SK-N-SH treated with all-trans-retinoic acid at 6 μM for 48 hours (cell line): Measurements from ENCODE around the gene GP1BA.
A peak's percentile ranks its signal among the peaks of the same experiment; 100 is the strongest.

Source experiments
- ATAC-seq: fragments of 200-7000 bp; cut with Tn5 transposase; 3 replicates; pipeline ENCODE4 v1.9.1; 2020; ENCODE audit warnings: mild to moderate bottlenecking, moderate library complexity
- BACH2 ChIP-seq: fragments of 250-450 bp; sonication (Bioruptor Pico); IDR thresholded peaks from 2 replicates; pipeline ENCODE4 v1.9.0; 2021; ENCODE audit warnings: mild to moderate bottlenecking, borderline replicate concordance
- CREB5 ChIP-seq: fragments of 250-450 bp; sonication (Bioruptor Pico); IDR thresholded peaks from 2 replicates; pipeline ENCODE4 v1.5.1; 2020; ENCODE audit warnings: low read depth, mild to moderate bottlenecking, moderate library complexity
- ESRRG ChIP-seq: fragments of 250-450 bp; sonication (Bioruptor Pico); IDR thresholded peaks from 2 replicates; pipeline ENCODE4 v1.6.1; 2021; ENCODE audit warnings: mild to moderate bottlenecking
- GLIS3 ChIP-seq: fragments of 250-450 bp; sonication (Bioruptor Pico); IDR thresholded peaks from 2 replicates; pipeline ENCODE4 v1.5.0; 2020; ENCODE audit warnings: mild to moderate bottlenecking, moderate library complexity
- OSR1 ChIP-seq: fragments of 250-450 bp; sonication (Bioruptor Pico); IDR thresholded peaks from 2 replicates; pipeline ENCODE4 v1.8.0; 2022; ENCODE audit warnings: moderate library complexity, mild to moderate bottlenecking, inconsistent platforms
- PPARA ChIP-seq: fragments of 250-450 bp; sonication (Bioruptor Pico); IDR thresholded peaks from 2 replicates; pipeline ENCODE4 v1.5.0; 2020; ENCODE audit warnings: mild to moderate bottlenecking, borderline replicate concordance
- SNAI2 ChIP-seq: fragments of 250-450 bp; sonication (Bioruptor Pico); IDR thresholded peaks from 2 replicates; pipeline ENCODE4 v1.5.0; 2020; ENCODE audit warnings: mild to moderate bottlenecking, moderate library complexity
- TCF4 ChIP-seq: fragments of 250-450 bp; sonication (Bioruptor Pico); IDR thresholded peaks from 2 replicates; pipeline ENCODE4 v1.8.0; 2021; ENCODE audit warnings: mild to moderate bottlenecking, moderate library complexity, borderline replicate concordance
- TOX ChIP-seq: fragments of 250-450 bp; sonication (Bioruptor Pico); IDR thresholded peaks from 2 replicates; pipeline ENCODE4 v1.8.0; 2021; ENCODE audit warnings: mild to moderate bottlenecking, moderate library complexity, borderline replicate concordance
- ZC3H10 ChIP-seq: fragments of 250-450 bp; sonication (Bioruptor Pico); IDR thresholded peaks from 2 replicates; pipeline ENCODE4 v1.5.1; 2021; ENCODE audit warnings: mild to moderate bottlenecking, moderate library complexity
- ZFP3 ChIP-seq: fragments of 250-450 bp; sonication (Bioruptor Pico); IDR thresholded peaks from 2 replicates; pipeline ENCODE4 v1.5.0; 2020; ENCODE audit warnings: mild to moderate bottlenecking, moderate library complexity
- ZNF565 ChIP-seq: fragments of 450-650 bp; formaldehyde crosslinking; conservative IDR thresholded peaks from 2 replicates; pipeline ENCODE4 v1.5.0; 2020; ENCODE audit warnings: low read depth, mild to moderate bottlenecking, moderate library complexity
- ZNF8 ChIP-seq: fragments of 450-650 bp; formaldehyde crosslinking; IDR thresholded peaks from 2 replicates; pipeline ENCODE4 v1.5.0; 2020; ENCODE audit warnings: mild to moderate bottlenecking, moderate library complexity
- TF ChIP-seq, protein P1 (sequence below): fragments of 250-450 bp; sonication (Bioruptor Pico); IDR thresholded peaks from 2 replicates; pipeline ENCODE4 v1.8.0; 2021; ENCODE audit warnings: low read depth, mild to moderate bottlenecking, moderate library complexity, borderline replicate concordance
- TF ChIP-seq, protein P2 (sequence below): fragments of 250-450 bp; sonication (Bioruptor Pico); IDR thresholded peaks from 2 replicates; pipeline ENCODE4 v1.8.0; 2020; ENCODE audit warnings: mild to moderate bottlenecking, moderate library complexity, borderline replicate concordance
- TF ChIP-seq, protein P3 (sequence below): fragments of 250-450 bp; sonication (Bioruptor Pico); IDR thresholded peaks from 2 replicates; pipeline ENCODE4 v1.5.0; 2020; ENCODE audit warnings: mild to moderate bottlenecking, moderate library complexity

GP1BA gene

GRCh38 chr17:4966844-4967538 lies 34.9 kb downstream of the GP1BA start:
- no peak for TF ChIP-seq GLIS3
- TF ChIP-seq, protein P1, sequence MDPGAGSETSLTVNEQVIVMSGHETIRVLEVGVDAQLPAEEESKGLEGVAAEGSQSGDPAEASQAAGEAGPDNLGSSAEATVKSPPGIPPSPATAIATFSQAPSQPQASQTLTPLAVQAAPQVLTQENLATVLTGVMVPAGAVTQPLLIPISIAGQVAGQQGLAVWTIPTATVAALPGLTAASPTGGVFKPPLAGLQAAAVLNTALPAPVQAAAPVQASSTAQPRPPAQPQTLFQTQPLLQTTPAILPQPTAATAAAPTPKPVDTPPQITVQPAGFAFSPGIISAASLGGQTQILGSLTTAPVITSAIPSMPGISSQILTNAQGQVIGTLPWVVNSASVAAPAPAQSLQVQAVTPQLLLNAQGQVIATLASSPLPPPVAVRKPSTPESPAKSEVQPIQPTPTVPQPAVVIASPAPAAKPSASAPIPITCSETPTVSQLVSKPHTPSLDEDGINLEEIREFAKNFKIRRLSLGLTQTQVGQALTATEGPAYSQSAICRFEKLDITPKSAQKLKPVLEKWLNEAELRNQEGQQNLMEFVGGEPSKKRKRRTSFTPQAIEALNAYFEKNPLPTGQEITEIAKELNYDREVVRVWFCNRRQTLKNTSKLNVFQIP = no peak
- TF ChIP-seq BACH2 = no peak
- TF ChIP-seq SNAI2 (CRISPR knock-in tag) = no peak
- TF ChIP-seq ZFP3 (CRISPR knock-in tag) = 0 out of 2 replicates have a peak, but pooled peaks have one; percentile 56
- TF ChIP-seq, all 23 proteins: peak for 1
- peak; percentile 91 for ATAC-seq

- TF ChIP-seq, protein P1 = 0 out of 2 replicates have a peak, but pooled peaks have one; percentile 55
- no peak for TF ChIP-seq TOX (CRISPR knock-in tag)
- ATAC-seq = peak; percentile 72
Measured at GRCh38 chr17:4967539-4968485, 35.7 kb downstream of the GP1BA start, which contains the start of gene SPAG7. Gene SPAG7 (minus strand): TSS chr17:4967817. CDS start chr17:4967804, 13 bp downstream.

- TF ChIP-seq TOX (CRISPR knock-in tag) (no peak), ZFP3 (CRISPR knock-in tag) (no peak), CREB5 (no peak), ZC3H10 (CRISPR knock-in tag) (no peak), ZNF565 (CRISPR knock-in tag) (no peak), ESRRG (no peak), BACH2 (no peak), ZNF8 (CRISPR knock-in tag) (no peak), OSR1 (CRISPR knock-in tag) (no peak), GLIS3 (no peak), TCF4 (CRISPR knock-in tag) (no peak), PPARA (no peak), SNAI2 (CRISPR knock-in tag) (no peak)
- TF ChIP-seq, protein P2, sequence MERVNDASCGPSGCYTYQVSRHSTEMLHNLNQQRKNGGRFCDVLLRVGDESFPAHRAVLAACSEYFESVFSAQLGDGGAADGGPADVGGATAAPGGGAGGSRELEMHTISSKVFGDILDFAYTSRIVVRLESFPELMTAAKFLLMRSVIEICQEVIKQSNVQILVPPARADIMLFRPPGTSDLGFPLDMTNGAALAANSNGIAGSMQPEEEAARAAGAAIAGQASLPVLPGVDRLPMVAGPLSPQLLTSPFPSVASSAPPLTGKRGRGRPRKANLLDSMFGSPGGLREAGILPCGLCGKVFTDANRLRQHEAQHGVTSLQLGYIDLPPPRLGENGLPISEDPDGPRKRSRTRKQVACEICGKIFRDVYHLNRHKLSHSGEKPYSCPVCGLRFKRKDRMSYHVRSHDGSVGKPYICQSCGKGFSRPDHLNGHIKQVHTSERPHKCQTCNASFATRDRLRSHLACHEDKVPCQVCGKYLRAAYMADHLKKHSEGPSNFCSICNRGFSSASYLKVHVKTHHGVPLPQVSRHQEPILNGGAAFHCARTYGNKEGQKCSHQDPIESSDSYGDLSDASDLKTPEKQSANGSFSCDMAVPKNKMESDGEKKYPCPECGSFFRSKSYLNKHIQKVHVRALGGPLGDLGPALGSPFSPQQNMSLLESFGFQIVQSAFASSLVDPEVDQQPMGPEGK = no peak
- TF ChIP-seq, protein P3, sequence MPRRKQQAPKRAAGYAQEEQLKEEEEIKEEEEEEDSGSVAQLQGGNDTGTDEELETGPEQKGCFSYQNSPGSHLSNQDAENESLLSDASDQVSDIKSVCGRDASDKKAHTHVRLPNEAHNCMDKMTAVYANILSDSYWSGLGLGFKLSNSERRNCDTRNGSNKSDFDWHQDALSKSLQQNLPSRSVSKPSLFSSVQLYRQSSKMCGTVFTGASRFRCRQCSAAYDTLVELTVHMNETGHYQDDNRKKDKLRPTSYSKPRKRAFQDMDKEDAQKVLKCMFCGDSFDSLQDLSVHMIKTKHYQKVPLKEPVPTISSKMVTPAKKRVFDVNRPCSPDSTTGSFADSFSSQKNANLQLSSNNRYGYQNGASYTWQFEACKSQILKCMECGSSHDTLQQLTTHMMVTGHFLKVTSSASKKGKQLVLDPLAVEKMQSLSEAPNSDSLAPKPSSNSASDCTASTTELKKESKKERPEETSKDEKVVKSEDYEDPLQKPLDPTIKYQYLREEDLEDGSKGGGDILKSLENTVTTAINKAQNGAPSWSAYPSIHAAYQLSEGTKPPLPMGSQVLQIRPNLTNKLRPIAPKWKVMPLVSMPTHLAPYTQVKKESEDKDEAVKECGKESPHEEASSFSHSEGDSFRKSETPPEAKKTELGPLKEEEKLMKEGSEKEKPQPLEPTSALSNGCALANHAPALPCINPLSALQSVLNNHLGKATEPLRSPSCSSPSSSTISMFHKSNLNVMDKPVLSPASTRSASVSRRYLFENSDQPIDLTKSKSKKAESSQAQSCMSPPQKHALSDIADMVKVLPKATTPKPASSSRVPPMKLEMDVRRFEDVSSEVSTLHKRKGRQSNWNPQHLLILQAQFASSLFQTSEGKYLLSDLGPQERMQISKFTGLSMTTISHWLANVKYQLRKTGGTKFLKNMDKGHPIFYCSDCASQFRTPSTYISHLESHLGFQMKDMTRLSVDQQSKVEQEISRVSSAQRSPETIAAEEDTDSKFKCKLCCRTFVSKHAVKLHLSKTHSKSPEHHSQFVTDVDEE (CRISPR knock-in tag) = no peak
- TF ChIP-seq, protein P1 = no peak
- TF ChIP-seq, all 23 proteins: peak for 0
- ATAC-seq = no peak
Measured at GRCh38 chr17:4968486-4969046, 36.5 kb downstream of the GP1BA start.
